T47D (cell line): Measurements from ENCODE around the gene MGAT5B.

Experiments
- DNase-seq, 2 experiments: peaks; one replicate each; pipeline versions ENCODE4 v3.0.0 to v3.0.0-alpha.2; 2011 to 2012; ENCODE audit warnings: low read depth in 1 of 2, low spot score in 1 of 2
- JUND ChIP-seq: IDR thresholded peaks from 2 replicates; pipeline ENCODE4 v1.6.1; 2012; ENCODE audit warnings: low read depth
- in situ Hi-C: cut with HindIII; loops from 2 replicates; pipeline ENCODE4 v1.10.0; 2016; ENCODE audit warnings: low sequenced_read_pairs, low pct_unique_long_range_greater_than_20kb

MGAT5B gene

GRCh38 chr17:76929601-76930000, 61.4 kb downstream of the MGAT5B start:
- no peak for DNase-seq
- in situ Hi-C loops, result no loop called here
- no peak for TF ChIP-seq JUND

GRCh38 chr17:76930107-76930506, 61.9 kb downstream of the MGAT5B start:
- in situ Hi-C loops, result no loop called here
- no peak for TF ChIP-seq JUND
- DNase-seq, result no peak

DNA sequence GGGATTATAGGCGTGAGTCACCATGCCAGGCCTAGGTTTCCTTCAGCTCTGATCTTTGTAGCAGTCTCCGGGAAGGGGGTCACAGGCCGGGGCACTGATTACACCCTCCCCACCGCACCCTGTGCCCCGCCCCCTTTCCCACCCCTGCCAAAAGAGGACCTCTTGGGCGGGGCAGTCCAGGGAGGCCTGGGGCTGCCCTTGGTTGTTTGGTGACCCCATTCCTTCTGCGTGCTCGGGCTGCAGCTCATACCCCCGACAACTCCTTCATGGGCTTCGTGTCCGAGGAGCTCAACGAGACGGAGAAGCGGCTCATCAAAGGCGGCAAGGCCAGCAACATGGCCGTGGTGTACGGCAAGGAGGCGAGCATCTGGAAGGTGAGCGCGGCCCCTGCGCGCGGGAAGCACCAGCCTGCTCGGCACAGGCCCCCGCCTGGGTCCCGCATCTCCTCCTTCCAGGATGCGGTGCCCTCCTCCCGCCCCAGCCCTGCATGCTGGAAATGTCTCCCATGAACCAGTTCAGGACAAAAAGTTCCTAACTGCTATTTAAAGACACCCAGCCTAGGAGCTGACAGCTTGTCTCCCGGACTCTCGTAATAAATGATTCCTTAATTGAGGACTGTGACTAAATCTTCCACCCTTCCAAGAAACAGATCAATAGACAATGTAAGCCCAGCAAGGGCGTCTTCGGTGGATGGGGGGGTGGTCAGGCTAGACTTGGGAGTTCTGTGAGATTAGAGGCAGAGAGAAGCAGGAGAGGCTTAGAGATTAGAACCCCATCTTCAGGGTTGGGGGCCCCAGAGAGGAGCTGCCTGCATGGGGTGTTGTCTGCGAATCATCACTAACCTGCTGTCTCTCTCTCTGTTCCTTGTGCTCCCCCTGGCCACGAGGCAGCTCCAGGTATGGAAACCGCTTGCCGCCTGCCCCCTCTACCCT, 64.5 kb downstream of the MGAT5B start:
- in situ Hi-C loops, result no loop called here
- no peak for DNase-seq
- no peak for TF ChIP-seq JUND

DNA sequence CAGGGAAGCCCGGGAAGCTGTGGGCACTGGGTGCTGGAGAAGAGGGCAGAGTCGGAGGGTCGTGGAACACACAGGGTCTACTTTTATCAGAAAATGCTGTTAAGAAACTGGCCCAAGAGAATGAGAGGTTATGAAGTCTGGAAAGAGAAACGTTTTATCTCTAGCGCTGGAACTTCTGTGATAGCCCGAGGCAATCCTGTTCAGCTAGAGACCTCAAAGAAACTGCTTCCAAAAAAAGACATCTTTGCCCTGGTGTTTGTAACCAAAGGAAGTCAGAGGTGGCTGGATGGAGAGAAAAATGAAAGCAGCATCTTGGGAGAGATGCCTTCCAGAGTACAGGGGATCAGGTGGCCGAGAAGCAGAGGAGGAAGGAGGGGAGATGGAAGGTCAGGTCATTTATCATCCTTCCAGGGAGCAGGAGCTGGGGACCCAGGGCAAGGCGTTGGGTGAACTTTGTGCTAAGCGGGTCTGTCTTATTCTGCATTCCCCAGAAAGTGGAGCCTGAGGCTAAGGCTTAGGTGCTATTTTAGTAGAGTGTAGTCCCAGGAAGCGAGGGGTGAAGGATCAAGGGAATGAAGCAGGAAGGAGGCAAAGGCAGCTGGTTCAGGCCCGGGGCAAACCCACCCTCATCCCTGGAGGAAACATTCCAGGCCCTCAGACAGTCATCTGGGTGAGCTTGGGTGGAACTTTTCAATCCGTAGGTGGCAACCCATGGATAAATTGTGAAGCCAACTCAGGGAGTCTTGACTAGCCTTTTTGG, 66.5 kb downstream of the MGAT5B start:
- no peak for DNase-seq
- in situ Hi-C loops, result no loop called here
- no peak for TF ChIP-seq JUND

GRCh38 chr17:76935331-76935730, 67.1 kb downstream of the MGAT5B start:
- in situ Hi-C loops, result no loop called here
- TF ChIP-seq JUND, result no peak
- DNase-seq, result no peak

DNA sequence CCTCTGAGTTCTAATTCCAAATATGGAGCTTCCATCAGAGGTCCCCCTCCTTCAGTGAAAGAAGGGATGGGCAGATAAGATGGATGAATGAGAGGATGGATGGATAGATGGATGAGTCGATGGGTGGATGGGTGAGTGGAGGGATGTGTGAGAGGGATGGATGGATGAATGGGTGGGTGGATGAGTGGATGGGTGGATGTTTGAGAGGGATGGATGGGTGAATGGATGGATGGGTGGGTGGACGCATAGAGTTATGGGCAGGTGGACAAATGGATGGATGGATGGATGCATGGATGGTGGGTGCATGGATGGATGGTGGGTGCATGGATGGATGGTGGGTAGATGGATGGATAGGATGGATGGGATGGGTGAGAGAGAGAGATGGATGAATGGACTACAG, 69.0 kb downstream of the MGAT5B start:
- no peak for TF ChIP-seq JUND
- no peak for DNase-seq
- in situ Hi-C loops, result no loop called here

GRCh38 chr17:76938009-76938408, 69.8 kb downstream of the MGAT5B start:
- in situ Hi-C loops, result no loop called here
- no peak for TF ChIP-seq JUND
- DNase-seq, result no peak

GRCh38 chr17:76940295-76940694, 72.1 kb downstream of the MGAT5B start:
- in situ Hi-C loops, result no loop called here
- TF ChIP-seq JUND, result no peak
- no peak for DNase-seq

DNA sequence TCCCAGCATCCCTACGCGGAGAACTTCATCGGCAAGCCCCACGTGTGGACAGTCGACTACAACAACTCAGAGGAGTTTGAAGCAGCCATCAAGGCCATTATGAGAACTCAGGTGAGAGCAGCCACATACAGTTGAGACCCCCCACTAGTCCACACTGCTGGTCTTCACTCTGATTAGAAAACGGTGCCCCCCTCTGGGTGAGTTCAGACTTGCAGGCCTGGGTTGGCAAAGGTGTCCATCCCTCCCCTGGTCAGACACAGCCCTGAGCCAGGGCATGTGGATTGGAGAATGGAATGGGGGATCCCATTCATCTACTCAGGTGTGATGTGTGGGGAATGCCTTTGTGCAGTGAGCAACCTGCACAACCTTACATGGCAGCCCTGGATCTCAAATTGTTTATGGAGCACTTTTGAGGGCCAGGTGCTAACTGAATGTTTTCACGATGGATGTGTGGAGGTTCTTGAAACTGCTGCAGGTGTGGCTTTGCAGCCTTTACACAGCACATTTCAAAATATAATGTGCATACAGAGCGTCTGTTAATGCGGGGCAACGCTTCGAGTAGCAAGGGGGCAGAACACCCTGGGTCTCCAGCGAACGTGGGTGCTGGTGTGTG, 72.6 kb downstream of the MGAT5B start:
- in situ Hi-C loops, result no loop called here
- no peak for TF ChIP-seq JUND
- no peak for DNase-seq

DNA sequence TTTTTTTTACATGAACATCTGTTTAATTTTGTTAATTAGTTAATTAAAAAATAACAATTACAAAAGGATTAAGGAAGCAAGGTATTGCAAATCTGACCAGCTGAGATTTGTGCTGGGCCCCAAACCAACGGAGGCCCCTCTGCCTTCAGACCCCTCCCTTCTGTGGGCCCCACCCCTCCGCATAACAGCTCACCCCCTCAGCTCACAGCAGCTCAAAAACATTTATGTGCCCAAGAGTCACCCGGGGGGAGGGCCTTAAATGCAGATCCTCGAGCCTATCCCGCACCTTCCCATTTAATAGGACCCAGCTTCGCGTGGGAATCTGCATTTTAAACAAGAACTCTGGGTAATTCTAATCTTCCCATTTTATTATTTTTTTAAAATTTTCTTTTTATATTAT, 75.0 kb downstream of the MGAT5B start:
- in situ Hi-C loops, result no loop called here
- TF ChIP-seq JUND, result no peak
- no peak for DNase-seq

DNA sequence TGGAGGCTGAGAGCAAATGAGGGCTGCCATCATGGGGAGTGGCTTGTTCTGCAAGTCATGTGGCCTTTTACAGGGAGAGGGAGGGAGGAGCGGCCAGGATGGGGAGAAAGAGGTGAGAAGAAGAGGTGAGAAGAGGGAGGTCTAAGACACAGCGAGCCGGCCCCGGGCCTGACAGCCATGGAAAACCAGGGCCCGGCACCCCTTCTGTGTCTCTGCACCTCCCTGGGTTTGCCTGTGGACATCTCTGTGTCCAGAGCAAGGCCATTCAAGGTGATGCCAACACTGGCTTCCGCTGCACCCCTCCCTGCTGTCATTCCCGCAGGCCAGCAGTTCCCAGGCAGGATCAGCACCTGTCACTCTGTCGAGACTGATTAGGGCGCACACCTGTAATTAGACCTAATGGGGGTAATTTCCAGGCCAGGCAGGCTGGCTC, 75.6 kb downstream of the MGAT5B start:
- DNase-seq, result no peak
- in situ Hi-C loops, result no loop called here
- no peak for TF ChIP-seq JUND

DNA sequence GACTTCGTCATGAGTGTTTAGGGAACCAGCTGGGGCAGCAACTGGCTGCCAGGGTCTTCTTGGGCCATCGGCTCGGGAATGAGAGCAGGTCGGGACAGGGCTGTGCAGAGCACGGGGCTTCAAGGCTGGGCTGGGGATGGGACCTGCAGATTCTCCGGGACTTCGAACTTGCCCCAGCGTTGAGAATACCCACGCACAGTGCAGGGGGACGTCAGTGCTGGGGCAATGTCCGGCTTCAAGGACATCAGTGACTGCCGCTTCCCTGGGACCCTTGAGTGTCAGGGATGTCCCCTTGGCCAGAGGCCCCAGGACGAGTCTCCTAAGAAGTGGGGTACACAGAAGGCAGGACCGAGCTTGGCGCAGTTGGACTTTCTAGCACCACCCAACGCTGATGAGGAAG, 76.3 kb downstream of the MGAT5B start:
- in situ Hi-C loops, result no loop called here
- TF ChIP-seq JUND, result no peak
- no peak for DNase-seq

GRCh38 chr17:76946111-76946771, 78.0 kb downstream of the MGAT5B start:
- no peak for DNase-seq
- in situ Hi-C loops, result no loop called here
- TF ChIP-seq JUND, result no peak
